Natural killer cell treated with Interleukin-12 subunit alpha and Interleukin-12 subunit beta and Interleukin-15 and Interleukin-18, amount 100 ng/mL, for 72 hours (primary cell): ENCODE data around the gene C2CD3. TPM values are rescaled to one million over a fixed set of nuclear protein-coding genes. Genes with fewer than 3 reads are reported as not detected.
"Not testable (repeated sequence)": the region's sequence is repeated elsewhere in the genome, so short reads cannot be mapped to it uniquely, and the experiment has no call there.

ENCODE experiments used
- ATAC-seq, 2 donors: fragments of 150-1000 bp; cut with Tn5 transposase in 1 of 2; sonication (Bioruptor Pico), chemical (Tn5 transposase) in 1 of 2; 2 replicates each; pipeline ENCODE4 v1.10.0; 2021
- DNase-seq: peaks from one replicate; pipeline ENCODE4 v3.0.0; 2022; ENCODE audit warnings: low spot score
- H3K27ac Mint-ChIP-seq, 2 donors: 1 replicate in 1 of 2; 2 replicates in 1 of 2; pipeline ENCODE4 v1.8.0; 2022; ENCODE audit warnings: mixed read lengths in 2 of 2, mild to moderate bottlenecking in 1 of 2, moderate library complexity in 1 of 2
- H3K27me3 Mint-ChIP-seq, 2 donors: 1 replicate in 1 of 2; 2 replicates in 1 of 2; pipeline ENCODE4 v1.8.0; 2022; ENCODE audit warnings: mixed read lengths in 2 of 2
- H3K36me3 Mint-ChIP-seq: one replicate; pipeline ENCODE4 v1.8.0; 2022; ENCODE audit warnings: mixed read lengths
- H3K4me1 Mint-ChIP-seq, 2 donors: 1 replicate in 1 of 2; 2 replicates in 1 of 2; pipeline ENCODE4 v1.8.0; 2022; ENCODE audit warnings: low read depth in 2 of 2, mixed read lengths in 2 of 2, mild to moderate bottlenecking in 1 of 2
- H3K4me3 Mint-ChIP-seq: one replicate; pipeline ENCODE4 v1.8.0; 2022; ENCODE audit warnings: mixed read lengths
- H3K9me3 Mint-ChIP-seq: 2 replicates; pipeline ENCODE4 v1.8.0; 2022; ENCODE audit warnings: mixed read lengths
- total RNA-seq, 2 donors: library from RNA; stranded (reverse); gene quantifications; one replicate each; pipeline ENCODE4 v1.2.3, GENCODE V29; 2022

Gene C2CD3
- total RNA-seq, 2 donors from 2014 or later = 49.1 to 76.7 TPM

DNA sequence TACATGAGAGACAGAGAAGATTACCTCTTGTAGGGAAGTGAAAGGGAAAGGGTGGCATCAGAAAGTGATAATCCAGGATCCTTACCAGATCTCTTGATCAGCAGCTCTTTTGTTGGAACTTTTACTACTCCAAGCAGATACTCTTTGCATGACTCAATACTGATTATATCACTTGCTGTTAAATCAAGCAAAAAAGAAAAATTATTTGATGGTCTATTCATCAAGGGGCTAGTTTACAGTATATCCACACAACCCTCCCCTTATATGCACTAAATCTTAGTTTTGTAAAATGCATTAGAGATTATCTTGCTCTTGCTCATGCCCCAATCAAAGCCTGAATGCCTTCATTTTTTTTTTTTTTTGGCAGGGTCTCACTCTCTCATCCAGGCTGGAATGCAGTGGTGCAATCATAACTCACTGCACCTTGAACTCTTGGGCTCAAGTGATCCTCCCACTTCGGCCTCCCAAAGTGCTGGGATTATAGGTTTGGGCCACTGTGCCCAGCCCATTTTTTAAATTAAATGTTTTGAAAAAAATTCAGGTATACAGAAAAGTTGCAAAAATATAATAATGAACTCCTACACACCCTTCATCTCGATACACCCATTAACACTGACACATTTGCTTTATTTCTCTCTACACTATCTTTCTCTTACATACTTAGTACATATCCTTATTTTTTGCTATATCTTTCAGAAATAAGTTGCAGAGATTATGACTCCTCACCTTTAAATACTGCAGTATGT, 85.8 kb downstream of the C2CD3 start:
- DNase-seq = no peak
- no peak overlapping the region for H3K27ac Mint-ChIP-seq
- no peak for ATAC-seq
- H3K9me3 Mint-ChIP-seq = no peaks in the 10 kb centered on the region
- H3K27me3 Mint-ChIP-seq = no peaks in the 10 kb centered on the region
- H3K4me1 Mint-ChIP-seq = peaks cover 0 to 3% of the 10 kb centered on the region in 2 donors
- peaks cover 20% of the 10 kb centered on the region for H3K36me3 Mint-ChIP-seq
- H3K4me3 Mint-ChIP-seq = no peak overlapping the region

- H3K27ac Mint-ChIP-seq, H3K9me3 Mint-ChIP-seq: not testable (repeated sequence)
- peaks cover 20% of the 10 kb centered on the region for H3K36me3 Mint-ChIP-seq
Observed at GRCh38 chr11:74083927-74084326, 86.9 kb downstream of the C2CD3 start.

GRCh38 chr11:74081428-74081827, 89.4 kb downstream of the C2CD3 start:
- H3K4me3 Mint-ChIP-seq = no peak overlapping the region
- H3K27ac Mint-ChIP-seq = no peak overlapping the region
- H3K27me3 Mint-ChIP-seq = no peaks in the 10 kb centered on the region
- no peaks in the 10 kb centered on the region for H3K9me3 Mint-ChIP-seq
- peaks cover 24% of the 10 kb centered on the region for H3K36me3 Mint-ChIP-seq
- no peak for DNase-seq
- no peak for ATAC-seq
- peaks cover 0 to 6% of the 10 kb centered on the region in 2 donors for H3K4me1 Mint-ChIP-seq

More at GRCh38 chr11:74083927-74084326, 86.9 kb downstream of the C2CD3 start:
- H3K4me1 Mint-ChIP-seq, ATAC-seq, H3K4me3 Mint-ChIP-seq, H3K27me3 Mint-ChIP-seq, DNase-seq: not testable (repeated sequence)

DNA sequence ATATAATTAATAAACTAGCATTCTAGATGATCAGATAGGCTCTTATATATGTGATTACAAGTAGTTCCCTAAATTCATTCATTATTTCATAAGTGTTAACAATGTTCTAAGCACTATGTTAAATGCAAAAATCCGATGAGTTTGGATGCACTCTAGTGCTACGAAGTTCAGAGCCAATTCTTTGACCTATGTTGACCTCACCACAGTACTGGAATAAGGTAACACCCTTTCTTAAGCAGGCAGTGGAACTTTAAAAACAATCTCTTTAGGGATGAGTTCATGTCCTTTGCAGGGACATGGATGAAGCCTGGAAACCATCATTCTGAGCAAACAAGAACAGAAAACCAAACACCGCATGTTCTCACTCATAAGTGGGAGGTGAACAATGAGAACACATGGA, 93.6 kb downstream of the C2CD3 start:
- Mint-ChIP-seq H3K9me3 (no peaks in the 10 kb centered on the region), H3K4me3 (no peak overlapping the region), H3K27me3 (no peaks in the 10 kb centered on the region), H3K36me3 (peaks cover 21% of the 10 kb centered on the region), H3K4me1 (peaks cover 2 to 6% of the 10 kb centered on the region in 2 donors), H3K27ac (no peak overlapping the region)
- no peak for ATAC-seq
- no peak for DNase-seq

DNA sequence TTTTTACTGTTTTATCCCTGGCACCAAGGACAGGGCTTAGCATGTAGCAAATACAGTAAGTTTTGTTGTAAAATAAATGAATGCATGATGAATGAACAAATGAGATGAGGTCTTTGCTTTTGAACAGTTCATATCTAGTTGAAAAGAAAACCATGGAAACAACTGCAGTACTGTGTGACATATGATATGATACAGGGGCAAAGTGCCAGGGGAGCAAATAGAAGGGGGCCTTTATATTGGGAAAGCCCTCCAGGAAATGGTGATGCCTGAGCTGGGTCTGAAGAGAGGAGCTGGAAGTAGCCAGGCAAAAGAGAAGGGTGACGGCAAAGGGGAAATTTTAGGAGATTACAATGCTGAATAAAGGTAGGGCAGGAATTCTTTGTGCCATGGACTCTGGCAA, 98.1 kb downstream of the C2CD3 start:
- no peak overlapping the region for H3K27ac Mint-ChIP-seq
- H3K4me1 Mint-ChIP-seq = peaks cover 6 to 9% of the 10 kb centered on the region in 2 donors
- DNase-seq = no peak
- H3K9me3 Mint-ChIP-seq = no peaks in the 10 kb centered on the region
- ATAC-seq = no peak
- H3K4me3 Mint-ChIP-seq = no peak overlapping the region
- H3K27me3 Mint-ChIP-seq = no peaks in the 10 kb centered on the region
- peaks cover 31% of the 10 kb centered on the region for H3K36me3 Mint-ChIP-seq

DNA sequence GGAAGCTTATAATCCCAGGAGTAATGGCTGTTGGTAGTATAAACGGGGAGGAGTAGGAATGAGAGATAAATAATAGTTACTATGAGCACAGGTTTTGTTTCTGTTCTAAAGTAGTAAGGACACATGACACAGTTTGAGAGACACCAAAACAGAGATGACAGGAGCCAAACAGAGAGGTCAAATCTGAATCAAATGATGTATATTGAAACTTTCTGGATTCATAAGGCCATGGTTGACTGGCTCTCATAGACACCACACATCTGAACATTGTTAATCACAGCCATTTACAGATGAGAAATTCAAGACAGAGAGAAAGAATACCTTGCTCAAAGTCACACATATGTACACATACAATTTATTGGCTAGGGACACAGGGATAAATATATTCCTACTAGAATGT, 98.5 kb downstream of the C2CD3 start:
- ATAC-seq (peak in 1 of 2 donors; percentile 94), DNase-seq (no peak)
- H3K36me3 Mint-ChIP-seq = peaks cover 31% of the 10 kb centered on the region
- no peak overlapping the region for H3K27ac Mint-ChIP-seq
- H3K4me1 Mint-ChIP-seq = peaks cover 6 to 9% of the 10 kb centered on the region in 2 donors
- no peaks in the 10 kb centered on the region for H3K9me3 Mint-ChIP-seq
- no peak overlapping the region for H3K4me3 Mint-ChIP-seq
- H3K27me3 Mint-ChIP-seq = no peaks in the 10 kb centered on the region

DNA sequence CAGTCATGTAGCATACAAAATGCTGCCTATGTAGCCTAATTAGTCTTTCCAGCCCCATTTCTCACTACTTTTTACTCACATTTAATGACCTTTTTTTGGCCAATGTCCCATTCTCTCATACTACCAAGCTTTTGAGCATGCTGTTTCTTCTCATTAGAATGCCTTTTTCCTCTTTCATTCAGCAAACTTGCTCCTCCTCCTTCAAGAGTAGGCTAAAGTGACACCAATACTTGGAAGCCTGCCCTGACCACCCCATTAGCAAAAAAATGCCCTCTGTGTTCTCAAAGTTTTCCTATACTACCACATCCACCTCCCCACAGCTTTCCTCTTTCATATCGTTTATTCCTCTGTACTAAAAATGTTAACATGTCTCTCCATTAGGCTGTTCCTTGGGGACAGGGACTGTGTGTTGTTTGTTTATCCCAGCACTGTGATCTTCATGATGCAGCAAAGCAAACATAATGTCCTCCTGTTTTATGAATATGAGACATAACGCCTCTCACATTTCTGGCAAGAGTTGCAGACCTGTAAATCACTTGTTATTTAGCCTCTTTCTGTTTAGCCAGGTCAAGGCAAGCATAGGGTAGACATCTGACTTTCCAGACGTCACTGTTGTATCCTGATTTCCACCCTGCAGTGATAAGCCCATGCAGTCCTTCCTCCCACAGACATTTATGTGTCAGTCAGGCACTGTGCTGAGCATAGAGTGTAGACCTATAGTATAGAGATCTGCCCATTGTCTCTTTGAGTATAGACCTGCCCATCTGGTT, 99.9 kb downstream of the C2CD3 start:
- no peak overlapping the region for H3K4me3 Mint-ChIP-seq
- H3K9me3 Mint-ChIP-seq = no peaks in the 10 kb centered on the region
- no peak for ATAC-seq
- no peaks in the 10 kb centered on the region for H3K27me3 Mint-ChIP-seq
- H3K4me1 Mint-ChIP-seq = peaks cover 4 to 9% of the 10 kb centered on the region in 2 donors
- DNase-seq = no peak
- peaks cover 31% of the 10 kb centered on the region for H3K36me3 Mint-ChIP-seq
- H3K27ac Mint-ChIP-seq = no peak overlapping the region

GRCh38 chr11:74069146-74070046, 101.4 kb downstream of the C2CD3 start:
- DNase-seq = no peak
- no peaks in the 10 kb centered on the region for H3K27me3 Mint-ChIP-seq
- H3K4me3 Mint-ChIP-seq = no peak overlapping the region
- H3K36me3 Mint-ChIP-seq = peaks cover 39% of the 10 kb centered on the region
- no peak for ATAC-seq
- H3K4me1 Mint-ChIP-seq = peaks cover 12 to 14% of the 10 kb centered on the region in 2 donors
- H3K27ac Mint-ChIP-seq = no peak overlapping the region
- no peaks in the 10 kb centered on the region for H3K9me3 Mint-ChIP-seq

- Mint-ChIP-seq H3K4me1 (peaks cover 12 to 16% of the 10 kb centered on the region in 2 donors), H3K36me3 (peaks cover 42% of the 10 kb centered on the region)
- not testable (repeated sequence) for H3K4me3 Mint-ChIP-seq, H3K9me3 Mint-ChIP-seq, DNase-seq, H3K27ac Mint-ChIP-seq, H3K27me3 Mint-ChIP-seq, ATAC-seq
Observed at GRCh38 chr11:74066663-74067062, 104.1 kb downstream of the C2CD3 start.

DNA sequence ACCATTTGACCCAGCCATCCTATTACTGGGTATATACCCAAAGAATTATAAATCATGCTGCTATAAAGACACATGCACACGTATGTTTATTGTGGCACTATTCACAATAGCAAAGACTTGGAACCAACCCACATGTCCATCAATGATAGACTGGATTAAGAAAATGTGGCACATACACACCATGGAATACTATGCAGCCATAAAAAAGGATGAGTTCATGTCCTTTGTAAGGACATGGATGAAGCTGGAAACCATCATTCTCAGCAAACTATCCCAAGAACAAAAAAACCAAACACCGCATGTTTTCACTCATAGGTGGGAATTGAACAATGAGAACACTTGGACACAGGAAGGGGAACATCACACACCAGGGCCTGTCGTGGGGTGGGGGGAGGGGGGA, 105.3 kb downstream of the C2CD3 start:
- ATAC-seq, H3K27me3 Mint-ChIP-seq, H3K4me3 Mint-ChIP-seq, H3K27ac Mint-ChIP-seq, DNase-seq, H3K9me3 Mint-ChIP-seq: not testable (repeated sequence)
- Mint-ChIP-seq H3K4me1 (peaks cover 12 to 17% of the 10 kb centered on the region in 2 donors), H3K36me3 (peaks cover 35% of the 10 kb centered on the region)

- H3K9me3 Mint-ChIP-seq, H3K4me3 Mint-ChIP-seq, ATAC-seq, DNase-seq, H3K27ac Mint-ChIP-seq, H3K27me3 Mint-ChIP-seq: not testable (repeated sequence)
- Mint-ChIP-seq H3K36me3 (peaks cover 34% of the 10 kb centered on the region), H3K4me1 (peaks cover 12 to 17% of the 10 kb centered on the region in 2 donors)
Observed at GRCh38 chr11:74063628-74064027, 107.2 kb downstream of the C2CD3 start.

GRCh38 chr11:74061599-74061998, 109.2 kb downstream of the C2CD3 start:
- H3K4me3 Mint-ChIP-seq, H3K27ac Mint-ChIP-seq, DNase-seq, ATAC-seq, H3K27me3 Mint-ChIP-seq, H3K9me3 Mint-ChIP-seq: not testable (repeated sequence)
- Mint-ChIP-seq H3K36me3 (peaks cover 29% of the 10 kb centered on the region), H3K4me1 (peaks cover 12 to 17% of the 10 kb centered on the region in 2 donors)

DNA sequence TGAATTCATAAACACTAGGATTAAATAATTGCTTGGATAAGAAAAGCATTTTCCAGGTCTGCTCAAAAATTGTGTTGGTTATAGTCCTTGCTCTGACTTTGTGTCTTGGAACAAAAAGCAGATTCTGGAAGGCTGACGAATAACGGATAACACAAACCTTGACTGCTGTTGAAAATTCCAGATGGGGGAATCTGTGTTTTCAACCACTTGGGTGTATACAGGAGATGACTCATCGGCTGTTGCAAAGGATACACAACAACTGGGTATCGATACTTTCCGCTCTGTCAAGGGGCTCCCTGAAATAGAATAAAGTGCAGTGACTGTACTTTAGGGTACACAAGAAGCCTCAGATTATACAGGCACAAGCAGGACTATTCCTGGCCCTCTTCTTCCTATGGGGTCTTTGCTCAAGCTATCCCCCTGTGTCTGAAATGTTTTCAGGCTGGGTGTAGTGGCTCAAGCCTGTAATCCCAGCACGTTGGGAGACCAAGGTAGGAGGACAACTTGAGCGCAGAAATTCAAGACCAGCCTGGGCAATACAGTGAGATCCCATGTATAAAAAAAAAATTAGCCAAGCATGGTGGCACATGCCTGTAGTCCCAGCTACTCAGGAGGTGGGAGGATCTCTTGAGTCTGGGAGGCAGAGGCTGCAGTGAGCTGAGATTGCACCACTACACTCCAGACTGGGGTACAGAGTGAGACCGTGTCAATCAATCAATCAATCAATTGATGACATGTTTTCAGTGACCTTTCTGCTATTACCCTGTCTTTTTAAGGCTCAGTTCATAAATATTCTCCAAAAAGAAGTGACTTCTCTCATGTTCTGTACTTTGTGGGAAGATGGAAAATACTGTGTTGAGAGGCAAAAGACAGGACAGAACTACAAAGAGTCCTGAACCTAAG, 113.3 kb downstream of the C2CD3 start:
- peaks cover 3% of the 10 kb centered on the region for H3K9me3 Mint-ChIP-seq
- no peaks in the 10 kb centered on the region for H3K27me3 Mint-ChIP-seq
- no peak overlapping the region for H3K27ac Mint-ChIP-seq
- peaks cover 18% of the 10 kb centered on the region in 2 donors for H3K4me1 Mint-ChIP-seq
- H3K36me3 Mint-ChIP-seq = peaks cover 9% of the 10 kb centered on the region
- DNase-seq = no peak
- H3K4me3 Mint-ChIP-seq = no peak overlapping the region
- ATAC-seq = no peak
